Fibroblast of villous mesenchyme (primary cell): ENCODE results near the gene SPTBN5. TPM values are rescaled to one million over a fixed set of nuclear protein-coding genes. Genes with fewer than 3 reads are reported as not detected.

Experiments
- DNase-seq: peaks from one replicate; pipeline ENCODE4 v3.0.0-alpha.2; 2010; ENCODE audit warnings: low read depth
- H3K4me3 ChIP-seq: 2 replicates; pipeline ENCODE4 v1.5.1; 2011; ENCODE audit warnings: low read depth, mild to moderate bottlenecking, low read length
- CTCF ChIP-seq: IDR thresholded peaks from 2 replicates; pipeline ENCODE4 v1.5.1; 2012; ENCODE audit warnings: low read depth, mild to moderate bottlenecking, low read length; ENCODE audit not compliant: insufficient read depth
- total RNA-seq: library from RNA; depleted of rRNA; stranded (reverse); fragments of >200 nt; gene quantifications from 2 replicates; pipeline ENCODE4 v1.2.3, GENCODE V29; 2012

SPTBN5 gene
- total RNA-seq, 1 donor = 0.43 TPM

DNA sequence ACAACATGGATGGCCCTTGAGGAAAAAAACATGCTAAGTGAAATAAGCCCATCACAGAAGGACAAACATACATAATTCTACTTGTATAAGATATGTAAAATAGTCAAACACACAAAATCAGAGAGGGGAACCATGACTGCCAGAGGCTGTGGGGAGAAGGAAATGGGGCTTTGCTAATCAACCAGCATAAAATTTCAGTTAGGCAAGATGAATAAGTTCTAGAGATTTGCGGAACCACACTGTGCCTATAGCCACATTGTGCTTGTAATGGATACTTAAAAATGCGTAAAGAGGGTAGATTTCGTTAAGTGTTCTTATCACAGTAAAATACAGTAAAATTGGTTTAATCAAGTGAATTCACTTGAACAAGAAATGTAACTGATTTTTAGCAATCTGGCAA, 33.7 kb upstream of the SPTBN5 start:
- no peak overlapping the region for H3K4me3 ChIP-seq
- no peak for DNase-seq
- TF ChIP-seq CTCF = no peak

DNA sequence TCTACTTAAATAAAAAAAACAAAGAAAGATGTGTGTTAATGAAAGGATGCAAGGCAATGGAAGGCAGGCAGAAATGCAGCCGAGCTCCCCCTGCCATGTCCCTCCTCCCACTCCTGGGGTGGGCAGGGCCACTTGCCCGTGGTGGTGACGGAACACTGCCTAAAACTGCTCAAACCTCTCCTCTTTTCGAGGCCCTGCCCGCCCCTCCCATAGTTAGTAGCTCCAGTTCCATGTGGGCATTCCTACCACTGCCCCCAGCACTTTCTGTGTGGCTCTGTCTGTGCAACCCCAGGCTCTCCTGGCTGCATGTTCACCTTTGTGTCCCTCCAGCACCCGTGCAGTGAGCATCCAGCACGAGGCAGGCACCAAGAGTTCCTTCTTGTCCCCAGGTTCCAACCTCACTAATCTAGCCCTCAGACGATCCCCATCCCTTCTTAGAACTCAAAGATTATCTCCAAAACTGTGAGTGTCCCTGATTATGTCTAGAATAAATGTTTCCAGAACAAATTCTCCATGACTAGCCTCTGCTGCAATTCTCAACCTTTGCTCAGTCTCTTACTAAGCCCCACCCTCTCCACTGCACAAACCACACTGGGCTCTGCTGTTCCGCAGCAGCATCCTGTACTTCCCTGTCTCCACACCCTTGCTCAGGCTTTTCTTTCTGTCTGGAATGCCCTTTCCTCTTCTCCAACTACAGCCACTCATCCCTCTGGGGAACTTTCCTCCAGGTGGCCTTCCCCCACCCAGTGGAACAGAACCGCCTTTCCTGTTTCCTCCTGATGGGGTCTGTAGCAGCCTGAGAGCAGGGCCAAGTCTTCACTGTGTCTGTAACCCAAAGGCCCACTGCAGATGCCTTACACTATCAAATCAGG, 32.6 kb upstream of the SPTBN5 start:
- DNase-seq = no peak
- TF ChIP-seq CTCF = no peak
- no peak overlapping the region for H3K4me3 ChIP-seq

- TF ChIP-seq CTCF = no peak
- DNase-seq = no peak
- no peak overlapping the region for H3K4me3 ChIP-seq
Measured at GRCh38 chr15:41925086-41925608, 31.3 kb upstream of the SPTBN5 start.

DNA sequence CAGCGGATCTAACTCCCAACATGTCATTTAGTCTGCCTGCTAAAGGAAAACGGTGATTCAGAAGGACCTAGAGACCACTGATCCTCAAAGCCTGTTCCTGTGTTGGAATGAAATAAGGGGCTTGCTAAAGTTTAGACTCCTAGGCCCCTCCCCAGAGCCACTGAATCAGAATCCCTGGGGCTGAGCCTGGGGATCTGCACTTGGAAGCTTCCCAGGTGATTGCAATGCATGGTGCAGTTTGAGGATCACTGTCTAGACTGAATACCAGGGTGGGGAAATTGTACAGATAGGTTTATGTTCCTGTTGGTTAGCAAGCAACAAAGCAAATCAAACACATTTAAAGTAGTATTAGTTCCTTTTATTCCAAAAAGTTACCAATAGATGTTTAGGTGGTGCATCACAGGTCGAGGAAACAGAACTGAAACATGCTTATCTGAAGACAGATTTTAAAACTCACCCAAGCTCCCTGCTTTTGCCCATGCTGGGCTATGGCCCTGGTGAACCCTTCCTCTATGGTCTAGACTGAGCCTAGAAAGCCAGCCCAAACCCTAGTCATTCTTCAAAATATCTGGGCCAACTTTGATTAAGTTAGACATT, 29.6 kb upstream of the SPTBN5 start:
- peak; percentile 44 for DNase-seq
- no peak for TF ChIP-seq CTCF
- no peak overlapping the region for H3K4me3 ChIP-seq

GRCh38 chr15:41922353-41922752, 28.5 kb upstream of the SPTBN5 start:
- no peak for TF ChIP-seq CTCF
- H3K4me3 ChIP-seq = no peak overlapping the region
- DNase-seq = no peak

GRCh38 chr15:41921639-41922038, 27.8 kb upstream of the SPTBN5 start:
- no peak for DNase-seq
- no peak for TF ChIP-seq CTCF
- no peak overlapping the region for H3K4me3 ChIP-seq
